Pulmonary artery endothelial cell (primary cell): ENCODE data around the gene LDLRAD4. TPM values are rescaled to one million over a fixed set of nuclear protein-coding genes. Genes with fewer than 3 reads are reported as not detected.

ENCODE experiments used
- DNase-seq: peaks from one replicate; pipeline ENCODE4 v3.0.0-alpha.2; 2011; ENCODE audit warnings: low read depth, low spot score
- total RNA-seq: library from RNA; depleted of rRNA; stranded (reverse); fragments of >200 nt; gene quantifications from 2 replicates; pipeline ENCODE4 v1.2.3, GENCODE V29; 2014

LDLRAD4 gene
- total RNA-seq, 1 donor from 2014 or later: 1.5 TPM

DNA sequence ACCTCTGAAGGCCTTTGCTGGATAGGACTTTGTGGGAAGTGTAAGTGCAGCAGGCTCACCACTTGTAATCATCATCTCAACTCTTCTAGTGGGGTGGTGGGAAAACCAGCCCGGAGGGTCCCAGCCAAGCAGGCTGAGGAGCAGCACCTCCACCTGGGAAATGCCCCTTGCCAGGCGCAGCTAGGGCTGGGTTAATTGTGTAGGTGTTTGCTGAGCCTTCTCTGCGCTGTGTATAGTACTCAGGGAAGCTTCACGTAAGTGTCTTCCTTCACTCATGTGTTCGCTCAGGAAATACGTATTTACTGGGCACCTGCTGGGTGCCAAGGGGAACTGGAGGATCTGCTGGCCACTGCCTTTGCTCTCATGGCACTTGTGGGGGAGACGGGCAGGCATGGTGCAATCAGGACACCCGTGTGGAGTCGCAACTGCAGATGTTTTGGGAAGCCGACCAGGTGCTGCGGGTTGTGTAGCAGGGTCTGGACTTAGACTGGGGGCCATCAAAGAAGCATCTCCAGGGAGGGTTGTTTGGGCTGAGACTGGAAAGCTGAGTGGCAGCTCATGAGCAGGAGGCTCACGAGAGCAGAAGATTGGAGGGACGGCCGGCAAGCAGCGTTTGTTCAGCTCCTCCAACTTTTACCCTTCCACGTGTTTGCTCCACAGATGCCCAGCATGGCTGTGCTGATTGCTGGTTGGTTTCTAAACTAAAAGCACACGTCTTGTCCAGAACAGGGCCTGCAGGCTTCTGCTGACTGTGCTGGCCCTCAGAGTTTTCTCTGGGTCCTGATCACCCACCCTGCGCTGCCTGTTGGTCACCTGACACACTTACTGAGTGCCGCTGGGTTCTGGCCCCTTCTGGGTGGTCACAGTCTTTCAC lies 164.6 kb downstream of the LDLRAD4 start:
- no peak for DNase-seq

DNA sequence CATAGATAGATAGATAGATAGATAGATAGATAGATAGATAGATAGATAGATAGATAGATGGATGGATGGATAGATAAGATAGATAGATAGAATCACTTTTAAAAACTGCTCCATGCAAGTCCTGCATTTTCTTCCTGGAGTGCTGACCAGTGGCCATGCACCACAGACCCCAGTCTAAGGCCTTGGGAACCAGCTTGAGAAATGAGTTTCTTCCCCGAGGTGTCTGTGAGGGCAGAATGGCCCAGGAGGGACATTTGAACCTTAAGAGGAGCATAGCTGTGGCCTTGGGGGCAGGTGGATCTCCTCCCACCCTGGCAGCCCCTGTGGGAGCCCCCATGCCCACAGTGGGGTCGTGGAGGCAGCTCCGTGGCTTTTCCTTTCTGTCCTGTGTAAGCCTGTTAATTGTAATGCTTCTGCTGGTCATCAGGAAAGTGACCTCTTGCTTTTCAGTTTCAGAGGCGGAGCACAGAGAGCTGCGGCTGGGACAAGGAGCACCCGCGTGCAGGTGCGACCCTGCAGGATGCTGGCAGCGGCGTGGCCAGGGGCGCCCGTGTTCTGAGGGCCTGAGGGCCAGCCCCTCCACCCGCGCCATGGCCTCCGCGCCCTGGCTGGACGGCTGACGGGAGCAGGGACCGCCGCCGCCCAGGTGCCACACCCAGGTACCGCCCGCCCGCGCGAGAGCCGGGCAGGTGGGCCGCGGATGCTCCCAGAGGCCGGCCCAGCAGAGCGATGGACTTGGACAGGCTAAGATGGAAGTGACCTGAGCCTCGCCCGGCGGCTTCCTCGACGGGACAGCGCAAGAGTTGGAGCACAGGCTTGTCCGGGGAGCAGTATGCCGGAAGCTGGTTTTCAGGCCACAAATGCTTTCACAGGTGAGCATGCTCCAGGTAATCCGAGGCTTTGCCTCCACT lies 168.6 kb downstream of the LDLRAD4 start:
- DNase-seq: no peak

- DNase-seq: no peak
These were observed 169.4 kb downstream of the LDLRAD4 start for GRCh38 chr18:13387855-13388548.

DNA sequence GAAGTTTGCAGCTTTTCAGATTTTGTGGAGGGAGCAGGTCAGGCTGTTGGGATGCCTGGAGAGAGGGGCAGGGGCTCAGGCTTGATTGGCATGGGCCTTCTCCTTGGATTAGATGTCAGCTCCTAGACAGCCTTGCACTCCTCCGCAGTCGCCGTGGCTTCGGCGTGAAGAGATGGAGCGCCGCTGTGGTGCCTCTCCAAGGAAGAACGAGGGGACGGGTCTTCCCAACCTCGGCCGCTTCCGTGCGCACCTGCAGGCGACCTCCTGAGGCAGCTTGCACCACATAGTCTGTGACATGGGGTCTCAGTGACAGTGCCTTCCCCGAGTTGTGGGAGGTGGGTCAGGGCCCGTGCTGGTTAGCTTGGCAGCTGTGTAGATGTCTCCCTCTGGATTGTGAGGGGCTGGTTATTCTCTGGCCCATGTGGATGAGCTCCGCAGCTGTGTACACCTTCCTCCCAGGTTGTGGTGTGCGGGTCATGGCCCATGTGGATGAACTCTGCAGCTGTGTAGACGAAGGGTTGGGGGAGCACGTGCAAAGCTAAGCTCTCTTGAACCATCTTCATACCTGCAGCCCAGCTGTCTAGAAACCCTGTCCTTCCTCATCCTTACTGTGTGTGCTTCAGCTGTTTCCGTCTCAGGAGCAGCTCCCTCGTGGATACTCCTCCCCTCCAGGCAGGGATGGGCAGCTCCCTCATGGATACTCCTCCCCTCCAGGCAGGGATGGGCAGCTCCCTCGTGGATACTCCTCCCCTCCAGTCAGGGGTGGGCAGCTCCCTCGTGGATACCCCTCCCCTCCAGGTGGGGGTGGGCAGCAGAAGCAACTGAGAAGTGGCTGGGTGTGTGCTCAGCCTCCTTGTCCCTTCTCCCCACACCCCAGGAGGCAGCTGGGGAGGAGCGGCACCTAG lies 170.3 kb downstream of the LDLRAD4 start:
- DNase-seq: no peak

- DNase-seq: no peak
These were observed 171.1 kb downstream of the LDLRAD4 start for GRCh38 chr18:13389491-13390131.

GRCh38 chr18:13390196-13390595 lies 171.6 kb downstream of the LDLRAD4 start:
- DNase-seq: no peak

- no peak for DNase-seq
These were observed 172.2 kb downstream of the LDLRAD4 start for GRCh38 chr18:13390711-13391110.

DNA sequence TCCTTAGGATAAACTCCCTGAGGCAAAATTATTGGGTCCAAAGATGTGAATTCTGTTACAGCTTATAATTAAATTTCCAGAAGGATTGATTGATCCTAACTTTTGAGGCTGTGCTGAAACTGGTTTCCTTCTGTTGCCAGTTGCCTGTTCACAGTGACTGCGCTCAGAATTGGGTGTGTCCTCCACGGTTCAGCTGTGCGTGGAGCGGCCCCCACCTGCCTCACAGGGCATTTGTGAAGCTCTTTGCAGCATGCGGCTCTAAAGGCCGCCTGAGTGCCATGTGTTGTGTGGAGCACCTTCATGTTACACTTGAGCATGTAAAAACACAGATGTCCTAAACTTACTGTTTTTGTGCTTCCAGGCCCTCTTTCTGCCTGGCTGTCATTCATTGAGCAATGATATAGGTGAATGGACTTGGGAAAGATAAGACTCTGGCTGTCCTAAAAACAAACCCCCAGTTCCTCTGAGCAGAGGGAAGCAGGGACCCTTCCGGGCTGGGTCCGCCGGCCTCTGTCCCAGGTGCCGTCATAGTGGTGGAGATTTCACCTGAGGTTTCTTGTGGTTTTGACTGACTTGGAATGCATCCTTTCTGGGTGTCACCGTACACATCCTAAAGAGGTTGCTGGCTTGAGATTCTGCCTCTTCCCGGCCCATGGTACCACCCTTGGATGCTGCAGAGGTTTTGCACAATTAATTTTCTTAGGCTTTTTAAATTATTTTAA lies 173.6 kb downstream of the LDLRAD4 start:
- DNase-seq: no peak

GRCh38 chr18:13392899-13393298 lies 174.3 kb downstream of the LDLRAD4 start:
- DNase-seq: no peak

GRCh38 chr18:13393338-13393737 lies 174.8 kb downstream of the LDLRAD4 start:
- no peak for DNase-seq

DNA sequence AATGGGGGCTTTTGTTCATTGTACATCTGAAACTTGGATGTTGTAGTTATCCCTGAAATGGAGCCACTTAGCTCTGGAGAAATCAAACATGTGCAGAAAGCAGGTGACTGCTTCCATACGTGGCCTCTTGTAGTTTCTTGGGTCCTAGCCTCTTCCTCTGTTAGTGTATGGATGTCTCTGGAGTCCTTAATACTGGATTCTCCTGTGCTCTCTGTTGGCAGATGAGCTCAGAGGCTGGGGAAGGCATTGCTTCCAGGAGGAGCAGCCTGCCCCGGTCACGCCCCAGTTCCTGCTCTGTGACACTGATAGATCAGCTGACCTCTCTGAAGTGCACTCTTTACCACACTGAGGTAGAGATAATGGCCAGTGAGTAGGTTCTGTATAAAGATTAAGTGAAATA lies 176.2 kb downstream of the LDLRAD4 start:
- no peak for DNase-seq

GRCh38 chr18:13395577-13395976 lies 177.0 kb downstream of the LDLRAD4 start:
- no peak for DNase-seq

GRCh38 chr18:13397504-13398163 lies 179.1 kb downstream of the LDLRAD4 start:
- DNase-seq: no peak

DNA sequence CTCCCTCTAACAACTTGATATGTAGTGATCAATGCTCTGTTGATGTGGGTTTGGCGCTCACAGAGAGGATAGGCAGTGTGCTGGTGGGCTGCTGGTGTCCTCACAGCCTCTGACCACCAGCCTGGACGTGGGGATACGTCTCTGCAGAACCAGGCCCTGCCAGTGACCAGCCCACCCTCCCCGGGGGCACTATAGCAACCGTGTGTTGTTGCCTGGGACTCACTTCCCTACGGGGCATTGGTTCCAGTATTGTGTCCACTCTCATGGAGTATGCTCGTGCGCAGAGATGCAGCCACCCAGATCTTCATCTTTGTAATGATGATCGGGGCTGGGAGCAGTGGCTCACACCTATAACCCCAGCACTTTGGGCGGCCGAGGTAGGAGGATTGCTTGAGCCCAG lies 180.1 kb downstream of the LDLRAD4 start:
- no peak for DNase-seq

DNA sequence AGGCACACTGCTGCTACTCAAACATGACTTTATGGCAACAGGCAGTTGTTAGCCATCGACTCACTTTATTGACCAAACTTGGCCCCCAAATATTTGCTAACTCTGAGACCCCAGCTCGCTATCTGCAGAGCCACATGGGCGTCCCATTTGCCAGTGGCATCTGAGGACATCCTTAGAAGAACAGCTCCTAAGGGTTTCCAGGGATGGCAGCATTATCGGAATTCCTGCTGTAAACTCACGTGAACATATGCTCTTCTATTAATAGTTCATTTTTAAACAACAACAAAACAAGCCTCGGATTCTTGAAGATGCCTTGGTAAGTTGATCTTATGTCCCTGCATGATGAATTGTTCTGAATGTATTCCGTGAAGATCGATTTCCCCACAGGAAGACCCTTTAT lies 181.0 kb downstream of the LDLRAD4 start:
- no peak for DNase-seq

DNA sequence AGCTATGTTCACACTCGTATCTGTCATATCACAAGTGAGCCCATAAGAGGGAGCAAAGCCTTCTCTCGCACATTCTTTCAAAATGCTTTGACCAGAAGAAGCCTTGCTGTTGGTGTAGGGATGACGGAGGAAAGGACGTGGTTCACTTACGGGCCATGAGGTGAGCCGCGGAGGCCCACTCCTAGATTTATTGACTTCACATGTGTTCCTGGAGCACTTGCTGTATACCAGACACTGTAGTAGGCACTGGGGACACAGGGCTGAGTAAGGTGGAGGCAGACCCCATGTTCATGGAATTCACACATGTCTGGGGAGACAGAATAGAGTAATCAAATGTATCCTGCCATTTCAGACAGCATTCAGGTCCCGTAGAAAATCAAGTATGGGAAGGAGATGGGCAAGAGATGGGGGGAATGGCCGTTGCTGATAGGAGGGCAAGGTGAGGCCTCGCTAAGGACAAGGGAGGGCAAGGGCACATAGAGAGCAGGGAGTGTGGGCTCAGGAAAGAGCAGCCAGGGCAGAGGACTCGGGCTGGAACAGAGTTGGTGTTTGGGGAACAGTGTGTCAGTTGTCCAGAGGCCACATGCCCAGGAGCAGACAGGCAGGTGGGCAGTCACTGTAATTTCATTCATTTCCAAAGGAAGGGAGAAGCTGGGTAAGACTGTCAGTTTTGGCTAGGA lies 182.2 kb downstream of the LDLRAD4 start:
- DNase-seq: no peak

GRCh38 chr18:13401404-13401803 lies 182.8 kb downstream of the LDLRAD4 start:
- DNase-seq: no peak

GRCh38 chr18:13401826-13402225 lies 183.3 kb downstream of the LDLRAD4 start:
- no peak for DNase-seq
